GM21390 (cell line): ENCODE measurements around the gene MIF.

Source experiments
- ATAC-seq: cut with Tn5 transposase; IDR thresholded peaks from one replicate; pipeline ENCODE4 v1.9.1; 2021; ENCODE audit not compliant: unreplicated experiment

Gene MIF

GRCh38 chr22:23875801-23876200 lies 18.4 kb upstream of the MIF start:
- ATAC-seq, result no peak

DNA sequence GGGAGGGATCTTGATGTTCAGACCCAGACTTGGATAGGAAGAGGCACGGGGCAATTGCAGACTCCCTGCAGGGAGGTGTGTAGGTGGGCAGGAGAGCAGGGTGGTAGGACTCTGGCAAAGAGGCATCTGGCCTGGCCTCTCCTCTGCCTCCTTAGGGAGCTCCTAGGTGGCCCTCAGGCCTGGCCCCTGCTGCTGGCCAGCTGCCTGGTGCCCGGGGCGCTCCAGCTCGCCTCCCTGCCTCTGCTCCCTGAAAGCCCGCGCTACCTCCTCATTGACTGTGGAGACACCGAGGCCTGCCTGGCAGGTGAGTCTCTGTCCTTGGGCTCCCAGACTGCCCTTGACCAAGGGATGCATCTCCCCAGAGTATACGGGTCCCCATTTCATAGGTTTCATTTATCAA lies 16.6 kb upstream of the MIF start:
- no peak for ATAC-seq

GRCh38 chr22:23878219-23878618 lies 16.0 kb upstream of the MIF start:
- no peak for ATAC-seq

DNA sequence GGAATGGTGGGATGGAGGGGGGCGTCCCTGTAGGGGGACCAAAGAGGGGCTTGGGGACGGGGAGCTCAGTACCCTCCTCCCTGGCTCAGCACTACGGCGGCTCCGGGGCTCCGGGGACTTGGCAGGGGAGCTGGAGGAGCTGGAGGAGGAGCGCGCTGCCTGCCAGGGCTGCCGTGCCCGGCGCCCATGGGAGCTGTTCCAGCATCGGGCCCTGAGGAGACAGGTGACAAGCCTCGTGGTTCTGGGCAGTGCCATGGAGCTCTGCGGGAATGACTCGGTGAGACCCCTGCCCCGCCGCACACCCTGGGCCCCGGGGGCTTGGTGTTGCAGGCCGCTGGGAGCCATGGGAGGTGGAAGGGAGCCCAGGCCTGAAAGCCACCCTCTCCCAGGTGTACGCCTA lies 11.8 kb upstream of the MIF start:
- ATAC-seq, result no peak

- ATAC-seq, result no peak
Observed at GRCh38 chr22:23883658-23884057, 10.5 kb upstream of the MIF start.

DNA sequence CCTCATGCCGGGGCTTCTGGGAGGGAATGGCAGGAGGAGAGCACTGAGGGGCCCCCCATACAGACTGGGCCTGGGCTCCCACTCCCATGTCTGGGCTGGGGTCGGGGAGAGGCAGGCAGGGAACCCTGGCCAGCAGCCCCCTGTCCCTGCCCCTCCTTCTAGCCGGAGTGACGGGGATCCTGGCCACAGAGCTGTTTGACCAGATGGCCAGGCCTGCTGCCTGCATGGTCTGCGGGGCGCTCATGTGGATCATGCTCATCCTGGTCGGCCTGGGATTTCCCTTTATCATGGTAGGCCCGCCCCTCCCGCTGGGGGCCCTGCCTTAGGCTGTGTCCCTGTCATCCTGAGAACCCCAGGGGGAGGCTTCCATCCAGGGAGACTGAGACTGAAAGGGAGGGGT lies 10.0 kb upstream of the MIF start:
- ATAC-seq, result no peak

DNA sequence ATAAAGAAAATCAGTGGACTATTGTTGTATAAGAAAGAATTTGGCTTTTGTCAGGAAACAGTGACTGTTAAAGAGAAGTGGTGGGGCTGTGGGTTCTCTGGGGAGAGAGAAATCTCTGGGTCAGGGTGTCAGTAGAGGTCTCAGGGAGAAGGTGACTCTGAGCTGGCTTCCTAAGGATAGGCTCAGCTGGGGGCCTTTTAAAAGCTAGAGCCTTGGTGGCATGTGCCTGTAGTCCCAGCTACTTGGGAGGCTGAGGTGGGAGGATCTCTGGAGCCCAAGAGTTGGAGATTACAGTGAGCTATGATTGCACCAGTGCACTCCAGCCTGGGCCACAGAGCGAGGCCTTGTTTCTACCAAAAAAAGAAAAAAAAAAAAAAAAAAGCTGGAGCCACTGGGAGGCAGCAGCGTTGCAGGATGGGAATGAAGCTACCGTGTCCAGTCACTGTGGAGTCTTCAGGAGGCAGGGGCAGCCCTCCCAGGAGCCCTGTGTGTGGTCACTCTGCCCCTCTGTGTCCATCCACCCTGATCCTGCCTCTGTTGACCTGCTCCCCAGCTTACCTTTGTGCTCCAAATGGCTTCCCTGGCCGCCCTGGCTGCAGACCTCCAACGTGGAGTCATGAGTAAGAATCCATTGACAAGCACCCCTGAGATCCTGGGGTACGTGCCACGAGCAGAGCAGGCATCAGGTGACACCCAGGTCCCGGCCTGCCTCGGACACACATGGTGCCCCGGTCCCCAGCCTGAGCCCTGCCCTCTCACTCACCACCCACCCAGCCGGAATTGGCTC lies 5.4 kb upstream of the MIF start:
- no peak for ATAC-seq

DNA sequence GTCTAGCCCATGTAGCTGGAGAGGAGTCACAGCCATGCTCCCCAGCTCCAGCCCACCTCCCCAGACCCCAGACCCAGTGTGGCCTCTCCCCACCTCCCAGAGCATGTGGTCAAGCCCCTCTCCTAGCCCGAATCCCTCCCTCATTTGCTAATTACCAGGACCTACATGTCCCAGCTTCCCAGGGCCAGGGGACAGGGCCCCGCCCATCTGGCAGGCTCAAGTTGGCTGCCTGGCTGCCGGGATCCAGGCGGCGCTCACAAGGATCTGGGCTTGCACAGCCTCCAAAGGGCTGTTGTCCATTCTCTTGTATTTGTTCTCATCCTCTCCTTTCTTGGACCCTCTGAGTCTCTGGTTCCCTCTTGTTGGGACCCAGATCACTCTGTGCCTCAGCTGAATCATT lies 4.6 kb upstream of the MIF start:
- ATAC-seq, result no peak

DNA sequence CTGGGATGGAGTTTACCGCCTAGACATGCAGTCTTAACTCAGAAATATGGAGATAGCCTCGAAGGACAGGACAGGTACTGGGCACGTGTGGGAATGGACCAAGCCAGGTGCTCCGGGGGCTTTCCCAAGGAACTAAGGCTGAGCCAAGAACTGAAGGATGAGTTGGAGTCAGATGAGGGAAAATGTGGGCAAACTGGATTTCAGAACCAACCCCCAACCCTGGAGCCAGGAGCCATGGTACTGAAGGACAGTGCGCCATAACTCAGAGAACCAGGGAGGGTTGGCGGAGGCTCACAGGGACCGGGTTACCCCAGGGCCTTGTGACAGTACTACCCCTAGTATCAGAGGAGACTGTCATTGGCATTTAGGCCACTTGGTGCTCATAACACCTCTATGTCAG lies 2.5 kb upstream of the MIF start:
- ATAC-seq, result no peak

GRCh38 chr22:23892130-23892529 lies 2.1 kb upstream of the MIF start:
- no peak for ATAC-seq

DNA sequence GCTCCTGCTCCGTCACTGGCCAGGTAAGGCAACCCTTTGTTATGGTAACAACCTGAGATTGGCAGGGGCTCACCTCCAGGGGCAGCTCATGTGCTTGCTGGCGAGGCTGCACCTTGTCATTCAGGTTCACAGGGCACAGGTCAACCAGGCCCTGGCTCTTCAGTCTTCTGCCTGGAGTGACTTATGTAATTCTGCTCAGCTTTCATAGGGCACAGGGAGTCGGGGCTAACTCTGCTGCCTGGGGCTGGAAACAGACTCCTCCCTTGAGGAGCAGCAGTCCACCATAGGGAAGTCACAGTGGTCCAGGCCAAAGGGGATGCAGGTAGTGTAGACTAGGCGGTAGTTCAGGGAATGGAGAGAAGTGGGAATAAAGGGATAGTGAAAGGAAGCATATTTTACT lies 1.5 kb upstream of the MIF start:
- no peak for ATAC-seq

DNA sequence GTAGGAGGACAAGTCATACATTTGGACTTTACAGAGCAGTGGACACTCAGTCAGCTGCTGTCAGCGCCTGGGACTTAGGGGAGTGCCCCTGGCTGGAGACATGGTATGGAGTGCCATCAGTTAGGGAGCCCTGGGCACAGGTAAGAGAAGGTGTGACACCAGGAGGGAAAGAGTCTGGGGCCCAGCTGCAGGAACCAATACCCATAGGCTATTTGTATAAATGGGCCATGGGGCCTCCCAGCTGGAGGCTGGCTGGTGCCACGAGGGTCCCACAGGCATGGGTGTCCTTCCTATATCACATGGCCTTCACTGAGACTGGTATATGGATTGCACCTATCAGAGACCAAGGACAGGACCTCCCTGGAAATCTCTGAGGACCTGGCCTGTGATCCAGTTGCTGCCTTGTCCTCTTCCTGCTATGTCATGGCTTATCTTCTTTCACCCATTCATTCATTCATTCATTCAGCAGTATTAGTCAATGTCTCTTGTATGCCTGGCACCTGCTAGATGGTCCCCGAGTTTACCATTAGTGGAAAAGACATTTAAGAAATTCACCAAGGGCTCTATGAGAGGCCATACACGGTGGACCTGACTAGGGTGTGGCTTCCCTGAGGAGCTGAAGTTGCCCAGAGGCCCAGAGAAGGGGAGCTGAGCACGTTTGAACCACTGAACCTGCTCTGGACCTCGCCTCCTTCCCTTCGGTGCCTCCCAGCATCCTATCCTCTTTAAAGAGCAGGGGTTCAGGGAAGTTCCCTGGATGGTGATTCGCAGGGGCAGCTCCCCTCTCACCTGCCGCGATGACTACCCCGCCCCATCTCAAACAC lies 850 bp upstream of the MIF start:
- no peak for ATAC-seq

- peak; percentile 20 for ATAC-seq
Observed at GRCh38 chr22:23894710-23895598, 771 bp downstream of the MIF start.

- no peak for ATAC-seq
Observed at GRCh38 chr22:23895599-23896144, 1.5 kb downstream of the MIF start.

DNA sequence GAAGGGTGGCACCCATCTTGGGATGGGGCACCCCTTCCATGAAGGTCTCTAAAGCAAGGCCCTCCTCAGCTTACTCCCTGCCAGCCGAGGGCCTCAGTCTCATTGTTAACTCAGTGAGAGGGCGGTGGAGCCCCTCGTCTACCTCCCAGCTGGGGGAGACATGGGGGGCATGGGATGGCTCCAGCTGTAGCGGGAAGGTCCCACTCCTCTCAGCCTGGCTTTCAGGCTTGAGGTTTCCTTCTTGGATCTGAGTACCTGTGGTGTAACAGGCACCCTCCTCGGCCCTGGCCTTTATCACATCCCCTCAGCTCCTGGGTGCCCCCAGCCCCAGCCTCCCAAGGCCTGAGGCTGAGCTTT lies 2.0 kb downstream of the MIF start:
- no peak for ATAC-seq

DNA sequence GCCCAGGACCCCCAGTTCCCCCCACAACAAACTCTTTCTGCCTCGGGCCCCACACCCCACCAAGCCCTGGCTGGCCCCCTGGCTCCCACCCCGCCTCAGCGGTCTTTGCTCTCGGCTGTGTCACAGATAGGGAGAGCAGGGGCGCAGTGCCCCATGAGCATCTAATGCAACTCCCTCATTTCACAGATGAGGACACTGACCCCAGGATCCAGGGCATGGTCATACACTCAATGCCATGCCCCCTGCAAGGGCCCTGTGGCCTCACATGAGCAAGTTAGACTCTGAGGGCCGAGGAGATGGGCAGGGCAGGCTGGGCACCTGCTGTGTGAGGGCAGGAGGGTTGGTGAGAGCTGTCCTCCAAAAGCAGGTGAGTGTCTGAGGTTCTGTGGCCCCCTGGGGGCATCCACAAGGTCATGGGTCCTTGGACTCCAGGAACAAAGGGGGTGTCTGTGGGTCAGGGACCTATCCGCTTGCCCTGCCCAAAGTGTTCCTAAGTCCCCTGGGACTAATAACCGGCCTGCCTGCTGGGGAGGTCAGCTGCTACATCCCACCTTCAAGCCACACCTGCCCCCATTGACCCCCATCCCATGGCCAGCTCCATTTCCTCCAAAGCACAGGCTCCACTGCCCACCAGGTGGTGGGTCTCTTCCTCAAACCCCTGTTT lies 2.5 kb downstream of the MIF start:
- no peak for ATAC-seq

GRCh38 chr22:23897320-23897719 lies 3.1 kb downstream of the MIF start:
- no peak for ATAC-seq

GRCh38 chr22:23898006-23898974 lies 4.1 kb downstream of the MIF start:
- ATAC-seq, result no peak

GRCh38 chr22:23899042-23899745 lies 5.0 kb downstream of the MIF start:
- ATAC-seq, result no peak
